ENCODE results near the gene CAMK1D.
"Not testable (repeated sequence)": the region's sequence is repeated elsewhere in the genome, so short reads cannot be mapped to it uniquely, and the experiment has no call there.

Gene CAMK1D

DNA sequence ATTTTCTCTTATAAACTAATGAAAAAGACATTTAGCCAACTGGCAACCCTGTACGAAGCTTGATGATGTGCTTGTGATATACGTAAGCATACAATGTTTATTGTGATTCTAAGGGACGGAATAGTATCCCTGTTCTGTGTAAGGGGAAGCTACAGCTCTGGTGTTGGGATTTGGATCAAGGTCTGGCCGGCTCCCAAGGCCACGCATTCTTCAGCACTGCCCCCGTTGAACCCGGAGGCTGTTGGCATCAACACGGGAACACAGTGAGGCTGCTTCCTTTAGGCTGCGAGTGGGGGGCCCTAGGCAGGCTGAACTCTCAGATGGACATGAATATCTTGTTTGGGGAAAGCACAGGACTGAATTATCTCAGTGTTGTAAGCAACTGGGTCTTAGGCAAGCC is 180.6 kb downstream of the CAMK1D start:
- DNase-seq = no peak

DNA sequence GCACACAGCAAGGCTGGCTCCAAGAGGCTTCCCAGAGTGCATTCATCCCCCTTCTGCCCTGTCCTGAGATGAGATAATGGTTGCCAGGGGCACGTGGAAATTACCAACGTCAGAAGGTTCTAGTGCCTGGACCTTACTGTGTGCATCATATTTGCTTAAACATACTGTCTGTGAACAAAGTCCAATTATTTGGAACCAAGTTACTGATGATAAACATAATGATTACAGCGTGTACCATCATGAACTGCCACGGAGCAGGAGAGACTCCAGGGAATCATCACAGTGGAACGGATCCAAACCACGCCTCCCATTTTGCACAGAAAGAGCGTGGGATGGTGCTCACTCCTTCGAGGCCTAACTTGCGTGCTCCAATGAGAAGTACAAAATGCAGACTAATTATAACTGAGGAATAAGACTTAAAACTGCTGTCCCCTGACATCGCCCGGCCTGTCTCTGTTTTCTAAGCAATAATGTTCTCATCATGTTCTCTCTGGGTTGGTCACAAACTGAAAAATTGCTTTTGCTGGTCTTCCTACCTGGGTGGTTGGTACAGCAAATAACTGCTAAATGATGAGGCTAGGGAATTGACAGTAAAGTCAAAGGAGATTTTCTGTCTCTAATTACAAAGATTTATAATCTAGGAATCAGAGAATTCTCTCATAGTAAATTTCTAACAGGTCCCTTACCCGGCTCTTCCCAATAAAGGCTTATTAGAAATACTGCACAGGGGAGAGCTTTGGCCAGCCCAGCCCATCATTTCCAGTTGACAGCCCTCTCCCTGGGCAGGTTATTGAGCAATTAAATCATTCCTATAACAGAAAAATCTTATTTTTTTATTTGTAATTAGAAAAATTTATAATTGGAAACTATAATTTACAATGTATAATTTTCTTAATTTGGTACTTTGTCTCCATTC is 182.2 kb downstream of the CAMK1D start:
- no peak for DNase-seq

DNA sequence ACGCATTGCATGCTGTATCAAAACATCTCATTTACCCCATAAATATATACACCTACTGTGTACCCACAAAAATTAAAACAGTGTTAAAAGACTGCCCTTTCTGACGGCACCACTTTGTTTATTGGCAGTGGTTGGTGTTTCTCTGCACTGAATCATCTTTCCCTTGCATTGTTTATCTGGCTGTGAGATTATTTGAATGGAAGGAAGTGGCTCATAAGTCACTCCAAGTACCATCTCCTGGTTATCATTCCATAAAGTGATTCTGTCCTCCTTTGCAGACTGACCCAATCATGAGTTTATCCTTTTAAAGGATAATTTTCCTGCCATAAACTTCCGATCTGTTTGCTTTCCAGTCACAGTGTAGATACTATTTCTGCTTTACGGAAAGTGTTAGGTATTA is 183.8 kb downstream of the CAMK1D start:
- no peak for DNase-seq

DNA sequence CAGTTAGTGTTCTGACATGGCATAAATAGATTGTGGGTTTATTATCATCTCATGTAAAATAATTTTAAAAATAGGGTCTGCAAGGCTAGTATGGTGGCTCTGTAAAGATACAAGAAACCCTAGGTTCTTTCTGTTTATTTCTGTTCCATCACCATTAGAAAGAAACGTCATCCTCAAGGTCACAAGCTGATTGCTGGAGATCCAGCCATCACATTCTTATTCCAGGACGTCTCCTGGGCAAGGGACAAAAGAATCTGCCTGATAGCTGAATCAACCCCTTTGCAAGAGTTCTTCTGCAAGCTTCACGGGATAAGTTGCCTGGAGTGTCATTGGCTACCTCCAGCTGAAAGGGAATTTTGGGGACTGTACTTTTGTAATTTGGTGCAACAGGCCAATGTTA is 184.4 kb downstream of the CAMK1D start:
- no peak for DNase-seq

DNA sequence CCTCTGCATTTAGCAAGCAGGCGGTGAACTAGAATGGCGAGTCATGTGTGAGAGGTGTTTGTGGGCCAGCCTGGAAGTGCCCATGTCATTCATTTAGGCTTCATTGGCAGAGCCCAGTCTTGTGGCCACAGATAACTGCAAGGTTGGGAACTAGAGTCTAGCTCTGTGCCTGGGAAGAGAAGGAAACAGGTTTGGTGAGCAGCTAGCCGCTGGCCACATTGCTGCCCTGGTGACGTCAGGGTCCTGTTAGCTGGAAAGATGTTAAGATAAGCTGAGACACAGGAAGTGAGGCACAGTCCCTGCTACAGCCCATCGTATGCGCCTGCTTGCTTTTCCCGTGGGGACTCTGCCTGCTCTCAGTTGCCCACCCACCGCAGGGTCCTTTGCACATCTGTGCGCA is 185.5 kb downstream of the CAMK1D start:
- no peak for DNase-seq

DNA sequence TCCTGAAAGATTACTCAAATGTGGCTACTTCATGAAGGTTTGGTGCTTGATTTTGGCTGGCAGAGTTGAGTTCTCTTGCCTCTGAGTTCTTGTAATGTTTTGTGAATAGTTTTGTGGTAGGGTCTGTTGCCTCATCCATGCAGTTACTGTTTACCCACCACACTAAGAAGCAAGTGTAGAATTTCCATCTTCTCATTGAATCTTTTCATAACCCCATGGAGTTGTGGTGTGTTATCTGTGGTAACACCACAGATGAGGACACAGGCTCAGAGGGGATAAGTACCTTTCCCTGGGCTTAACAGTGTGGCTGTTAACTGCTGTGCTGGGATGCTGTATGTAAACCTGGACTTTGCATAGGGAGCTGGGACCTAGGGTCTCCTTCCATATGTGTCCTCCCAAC is 186.3 kb downstream of the CAMK1D start:
- no peak for DNase-seq

DNA sequence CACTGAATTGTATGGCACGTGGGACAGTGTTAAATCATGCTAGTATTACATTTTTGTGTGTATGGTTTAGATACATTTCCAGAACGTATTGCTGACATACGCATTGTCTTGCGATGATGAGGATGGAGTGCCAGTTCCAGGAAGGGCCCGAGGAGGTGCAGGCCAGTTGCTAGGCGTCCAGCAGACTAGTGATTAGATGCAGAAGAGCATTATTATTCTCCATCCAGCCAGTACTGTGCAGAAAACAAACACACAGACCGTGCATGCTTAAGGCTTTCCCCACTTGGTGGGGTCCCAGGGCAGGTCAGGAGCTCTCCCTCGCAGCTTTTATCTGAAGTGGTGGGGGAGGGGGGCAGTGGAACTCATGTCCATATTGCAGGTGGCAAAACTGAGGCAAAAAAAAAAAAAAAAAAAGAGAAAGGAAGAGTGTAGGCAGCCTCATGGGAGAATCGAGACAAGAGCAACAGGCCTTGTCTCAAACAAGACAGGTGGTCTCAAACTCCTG is 189.2 kb downstream of the CAMK1D start:
- no peak for DNase-seq

DNA sequence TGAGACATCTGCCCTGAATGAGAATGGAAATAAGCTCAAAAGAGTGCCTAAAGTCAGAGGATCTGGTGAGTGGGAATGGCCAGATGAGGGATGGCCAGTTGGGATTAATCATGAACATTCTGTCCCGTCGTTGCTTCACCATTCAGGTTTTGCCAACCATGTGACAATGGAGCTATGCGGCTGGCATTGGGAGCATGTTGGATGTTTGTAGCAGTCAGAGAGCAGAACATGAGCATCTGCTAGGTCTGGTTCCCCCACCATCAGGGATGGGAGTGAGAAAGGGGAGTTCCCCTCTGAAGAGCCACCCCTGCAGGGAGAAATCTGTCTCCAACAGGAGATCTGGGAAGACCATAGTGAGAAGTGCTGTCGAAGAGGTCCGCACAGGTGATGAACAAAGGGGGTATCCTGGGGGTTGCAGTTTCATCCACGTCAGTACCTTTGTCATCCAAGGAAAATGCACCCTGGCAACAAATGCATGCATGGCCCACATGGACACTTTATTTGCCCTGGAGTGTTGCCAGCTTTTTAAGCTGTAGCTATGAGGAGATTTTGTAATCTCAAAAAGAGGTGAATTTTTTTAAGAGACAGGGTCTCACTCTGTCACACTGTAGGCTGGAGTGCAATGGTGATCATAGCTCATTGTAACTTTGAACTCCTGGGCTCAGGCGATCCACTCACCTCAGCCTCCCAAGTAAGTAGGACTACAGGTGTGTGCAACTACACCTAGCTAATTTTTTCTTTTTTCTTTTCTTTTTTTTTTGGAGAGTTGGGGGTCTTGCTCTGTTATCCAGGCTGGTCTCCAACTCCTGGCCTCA is 190.2 kb downstream of the CAMK1D start:
- DNase-seq = no peak

DNA sequence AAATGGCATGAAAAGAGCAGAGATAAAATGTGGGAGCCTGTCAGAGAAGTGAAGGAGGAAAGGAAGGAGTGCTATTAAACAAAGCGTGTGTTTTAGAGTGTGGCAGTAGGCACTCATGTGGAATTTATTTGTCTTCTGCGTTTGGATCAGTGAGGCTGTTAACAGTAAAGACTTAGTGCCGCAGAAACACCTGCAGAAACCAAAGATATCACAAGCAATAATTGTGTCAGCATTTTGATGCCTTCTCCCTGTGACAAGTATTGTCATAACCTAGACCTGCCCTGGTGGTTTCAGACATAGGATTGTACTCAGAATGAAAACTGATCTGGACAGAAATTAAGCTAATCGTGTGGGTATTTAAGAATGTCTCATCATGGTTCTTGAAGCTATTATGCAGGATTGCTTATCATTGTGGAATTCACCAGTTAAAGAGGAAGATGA is 191.0 kb downstream of the CAMK1D start:
- no peak for DNase-seq

DNA sequence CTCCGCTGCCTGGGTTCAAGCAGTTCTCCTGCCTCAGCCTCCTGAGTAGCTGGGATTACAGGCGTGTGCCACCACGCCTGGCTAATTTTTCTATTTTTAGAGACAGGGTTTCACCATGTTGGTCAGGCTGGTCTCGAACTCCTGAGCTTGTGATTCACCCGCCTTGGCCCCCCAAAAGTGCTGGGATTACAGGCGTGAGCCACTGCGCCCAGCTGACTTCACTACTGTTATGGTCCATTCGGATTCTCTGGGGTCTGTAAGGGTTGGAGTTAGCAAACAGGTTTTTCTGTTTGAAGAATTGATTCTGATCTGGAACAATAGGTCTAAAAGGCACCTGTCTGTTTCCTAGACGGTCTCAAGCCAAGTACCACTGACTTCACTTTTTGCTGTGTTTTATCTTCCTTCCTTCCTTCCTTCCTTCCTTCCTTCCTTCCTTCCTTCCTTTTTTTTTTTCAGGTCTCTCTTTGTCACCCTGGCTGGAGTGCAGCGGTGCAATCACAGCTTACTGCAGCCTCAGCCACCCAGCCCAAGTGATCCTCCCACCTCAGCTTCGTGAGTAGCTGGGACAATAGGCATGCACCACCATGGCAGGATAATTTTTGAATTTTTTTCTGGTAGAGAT is 192.2 kb downstream of the CAMK1D start:
- DNase-seq = no peak

DNA sequence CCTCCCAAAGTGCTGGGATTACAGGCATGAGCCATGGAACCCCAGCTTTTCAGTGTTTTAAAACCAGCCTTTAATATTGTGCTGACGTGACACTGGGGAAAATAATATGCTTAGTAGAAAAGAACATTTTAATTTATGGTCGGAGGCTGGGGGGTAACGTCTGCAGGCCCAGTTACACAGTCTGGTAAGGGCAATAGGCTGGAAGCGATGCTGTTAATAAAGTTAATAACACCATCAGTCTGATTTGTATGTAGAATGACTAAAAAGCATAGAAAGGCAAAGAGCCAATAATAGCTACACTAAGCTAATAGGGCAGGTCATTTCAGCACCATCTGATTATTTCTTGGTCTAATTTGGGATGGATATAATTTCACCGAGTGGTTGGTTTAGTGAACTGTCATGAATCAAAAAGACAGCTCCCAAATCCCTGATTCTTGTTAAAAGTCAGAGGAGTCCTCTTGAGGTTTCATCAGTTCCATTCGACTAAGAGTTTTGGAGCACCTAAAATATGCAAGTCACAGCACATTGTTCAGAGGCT is 192.9 kb downstream of the CAMK1D start:
- no peak for DNase-seq

DNA sequence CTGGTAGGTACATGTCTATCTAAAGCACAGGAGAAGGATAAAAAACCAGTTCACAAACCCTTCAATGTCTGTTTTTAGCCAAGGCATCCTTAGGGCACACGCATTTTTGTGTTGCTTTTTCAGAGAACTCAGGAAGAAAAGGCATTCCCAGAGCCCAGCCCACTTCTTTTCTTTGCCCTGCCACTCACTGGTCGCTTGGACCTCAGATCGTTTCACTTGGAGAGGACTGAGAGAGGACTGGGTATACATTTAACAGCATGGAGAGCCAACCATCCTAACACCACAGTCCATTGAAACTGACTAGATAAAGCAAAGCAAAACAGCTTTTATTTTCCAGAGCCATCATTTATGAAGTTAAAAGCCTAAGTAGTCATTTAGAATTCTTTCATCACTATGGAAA is 194.2 kb downstream of the CAMK1D start:
- no peak for DNase-seq

DNA sequence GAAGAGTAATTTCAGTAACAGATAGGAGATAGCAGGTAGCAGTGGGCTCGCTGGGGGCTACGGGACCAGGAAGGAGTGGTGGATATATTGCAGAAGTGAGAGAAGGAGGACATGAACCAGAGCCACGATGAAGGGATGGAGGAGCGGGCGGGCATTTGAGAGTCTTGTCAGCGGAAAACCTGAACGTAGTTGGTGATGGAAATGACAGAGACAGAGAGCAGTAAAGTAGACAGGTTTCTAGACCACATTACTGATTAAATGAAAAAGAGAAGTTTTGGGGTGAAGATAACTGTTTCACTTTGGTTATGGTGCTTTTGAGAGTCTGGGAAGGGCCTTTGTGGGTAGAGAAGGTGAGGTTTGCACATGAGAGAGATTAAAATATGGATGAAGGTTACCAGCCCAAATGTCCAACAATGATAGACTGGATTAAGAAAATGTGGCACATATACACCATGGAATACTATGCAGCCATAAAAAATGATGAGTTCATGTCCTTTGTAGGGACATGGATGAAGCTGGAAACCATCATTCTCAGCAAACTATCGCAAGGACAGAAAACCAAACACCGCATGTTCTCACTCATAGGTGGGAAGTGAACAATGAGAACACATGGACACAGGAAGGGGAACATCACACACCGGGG is 196.9 kb downstream of the CAMK1D start:
- DNase-seq = not testable (repeated sequence)

DNA sequence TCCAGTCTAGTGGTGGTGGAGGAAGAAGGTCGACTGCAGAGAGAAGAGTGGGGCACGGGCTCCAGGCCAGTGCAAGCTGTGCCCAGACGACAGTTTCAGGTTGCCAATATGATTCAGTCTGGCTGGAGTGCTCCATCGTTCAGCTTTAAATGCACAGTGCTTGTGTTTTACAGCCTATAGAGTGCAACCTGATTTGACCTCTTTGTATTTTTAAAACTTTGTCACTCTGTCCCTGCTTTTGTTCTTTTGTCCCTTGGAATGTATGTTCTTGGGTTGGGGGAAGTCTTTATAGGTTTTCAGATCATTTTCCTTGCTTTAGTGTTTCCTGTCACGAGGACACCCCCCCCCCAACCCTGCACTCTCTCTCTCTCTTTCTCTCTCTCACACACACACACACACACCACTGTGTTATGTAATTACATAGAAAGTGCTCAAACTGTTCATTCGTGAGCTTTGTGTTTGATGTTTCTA is 198.0 kb downstream of the CAMK1D start:
- peak in 1 of 4 experiments; percentile 8 for DNase-seq

DNA sequence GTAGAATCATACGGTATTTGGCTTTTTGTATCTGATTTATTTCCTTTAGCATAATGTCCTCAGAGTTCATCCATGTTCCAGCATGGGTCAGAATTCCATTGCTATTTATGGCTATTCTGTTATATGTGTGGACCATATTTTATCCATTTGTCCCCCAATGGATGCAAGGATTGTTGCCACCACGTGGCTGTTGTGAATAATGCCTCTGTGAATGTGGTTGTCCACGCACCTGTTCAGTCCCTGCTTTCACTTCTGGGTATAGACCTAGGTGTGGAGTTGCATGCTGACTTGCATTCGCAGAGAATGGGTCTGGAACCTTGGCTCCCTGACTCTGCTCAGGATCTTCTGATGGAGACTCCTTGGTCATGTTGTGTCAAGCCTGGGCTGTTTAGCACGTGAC is 199.9 kb downstream of the CAMK1D start:
- DNase-seq = no peak

DNA sequence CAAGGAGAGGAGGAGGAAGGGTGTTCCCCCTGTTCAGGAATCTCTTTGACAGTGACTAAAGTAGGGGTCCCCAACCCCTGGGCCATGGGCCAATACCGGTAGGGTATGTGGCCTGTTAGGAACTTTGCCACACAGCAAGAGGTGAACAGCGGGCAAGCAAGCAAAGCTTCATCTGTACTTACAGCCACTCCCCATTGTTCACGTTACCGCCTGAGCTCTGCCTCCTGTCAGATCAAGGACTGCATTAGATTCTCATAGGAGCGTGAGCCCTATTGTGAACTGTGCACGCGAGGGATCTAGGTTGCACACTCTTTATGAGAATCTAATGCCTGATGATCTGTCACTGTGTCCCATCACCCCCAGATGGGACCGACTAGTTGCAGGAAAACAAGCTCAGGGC is 201.6 kb downstream of the CAMK1D start:
- DNase-seq = no peak

DNA sequence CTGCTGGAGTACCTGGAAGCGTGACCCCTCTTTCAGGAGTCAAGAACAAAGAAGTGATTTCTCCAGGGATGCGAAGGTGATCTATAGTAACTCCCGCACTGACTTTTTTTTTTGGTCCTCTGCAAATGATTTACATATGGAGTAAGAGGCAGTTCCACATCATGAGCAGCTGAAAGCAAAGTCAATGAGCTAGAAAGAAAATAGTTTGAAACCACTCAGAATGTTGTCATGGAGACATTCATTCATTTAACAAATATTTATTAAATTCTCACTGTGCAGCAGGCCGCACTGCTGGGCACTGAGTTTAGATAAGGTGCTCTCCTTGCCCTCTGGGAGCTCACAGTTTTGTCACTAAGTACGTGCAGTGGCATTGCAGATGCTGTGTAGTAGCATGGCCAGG is 206.7 kb downstream of the CAMK1D start:
- DNase-seq = no peak

DNA sequence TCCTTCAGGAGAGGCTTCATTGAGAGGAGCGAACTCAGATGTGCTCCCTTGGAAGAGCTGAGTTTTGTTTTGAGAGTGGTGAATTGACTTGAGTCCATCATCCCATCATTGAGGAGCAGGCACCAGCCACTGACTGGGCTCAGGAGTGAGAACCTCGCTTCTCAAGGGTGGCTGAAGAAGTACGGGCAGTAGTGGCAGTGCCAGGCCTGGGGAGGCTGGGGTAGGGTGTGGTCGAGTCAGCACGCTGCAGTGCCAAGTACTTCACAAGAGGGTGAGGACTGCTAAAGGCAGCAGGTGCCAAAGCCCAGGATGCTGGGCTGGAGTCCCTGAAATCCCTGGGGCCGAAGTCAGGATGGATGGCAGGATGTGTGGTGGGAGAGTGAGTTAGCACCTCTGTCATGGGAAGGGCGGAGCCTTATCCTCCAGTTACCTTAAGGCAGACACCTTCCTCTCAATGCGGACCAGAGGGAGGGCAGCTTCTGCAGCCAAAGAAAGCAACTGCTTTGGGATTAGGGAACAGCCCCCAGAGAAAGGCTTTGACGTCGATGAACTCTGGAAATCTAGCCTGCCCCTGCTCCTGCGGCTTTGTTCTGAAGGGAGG is 210.3 kb downstream of the CAMK1D start:
- no peak for DNase-seq

DNA sequence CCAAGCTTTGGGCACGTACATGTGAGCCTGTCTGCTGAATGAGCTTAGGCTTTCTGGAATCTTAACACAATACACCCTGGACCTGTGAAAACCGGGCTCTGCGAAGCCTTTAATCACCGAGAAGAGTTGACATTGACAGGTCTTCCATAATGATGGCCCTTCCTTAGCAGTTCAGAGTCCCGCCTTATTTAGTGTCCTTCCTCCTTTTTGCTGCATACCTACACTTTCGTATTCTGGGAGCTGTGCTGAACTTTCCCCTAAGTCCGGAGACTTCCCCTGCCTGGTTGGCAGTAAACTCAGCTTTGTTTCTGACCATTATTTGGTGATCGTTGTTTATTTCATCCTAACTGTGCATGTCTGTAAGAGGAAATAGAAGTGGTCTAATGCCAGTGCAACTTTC is 212.0 kb downstream of the CAMK1D start:
- DNase-seq = no peak

DNA sequence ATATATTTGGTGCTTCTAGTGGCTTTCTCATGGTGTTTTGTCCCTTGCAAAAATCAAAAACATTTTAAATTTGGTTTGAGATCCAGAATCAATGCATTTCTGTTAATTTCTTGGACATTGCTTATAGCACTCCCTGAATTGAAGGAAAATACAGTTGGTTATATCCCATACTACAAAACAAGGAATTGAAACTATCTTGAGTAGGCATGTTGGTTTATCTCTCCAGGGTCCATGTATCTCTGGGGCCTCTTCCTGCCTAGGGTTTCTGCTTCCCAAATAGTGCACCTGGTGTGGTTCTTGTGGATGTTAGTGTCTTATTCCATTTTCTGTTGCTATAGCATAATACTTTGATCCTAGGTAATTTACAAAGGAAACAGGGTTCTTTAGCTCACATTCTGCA is 212.4 kb downstream of the CAMK1D start:
- no peak for DNase-seq

DNA sequence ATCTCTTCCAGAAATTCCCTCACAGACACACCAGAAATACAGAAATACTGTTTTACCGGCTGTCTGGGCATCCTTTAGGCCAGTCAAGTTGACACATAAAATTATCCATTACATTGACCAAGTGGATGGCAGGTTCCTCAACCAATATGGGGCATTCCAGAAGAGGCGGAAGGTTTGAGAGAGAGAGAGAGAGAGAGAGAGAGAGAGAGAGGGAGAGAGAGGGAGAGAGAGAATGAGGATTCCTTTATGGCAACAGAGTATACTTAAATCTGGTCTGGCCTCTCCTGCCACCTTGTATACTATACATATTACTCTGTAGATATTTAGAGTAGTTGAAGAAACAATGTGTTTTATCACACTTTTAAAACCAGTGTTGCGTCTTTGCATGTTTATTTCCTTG is 214.1 kb downstream of the CAMK1D start:
- no peak for DNase-seq

DNA sequence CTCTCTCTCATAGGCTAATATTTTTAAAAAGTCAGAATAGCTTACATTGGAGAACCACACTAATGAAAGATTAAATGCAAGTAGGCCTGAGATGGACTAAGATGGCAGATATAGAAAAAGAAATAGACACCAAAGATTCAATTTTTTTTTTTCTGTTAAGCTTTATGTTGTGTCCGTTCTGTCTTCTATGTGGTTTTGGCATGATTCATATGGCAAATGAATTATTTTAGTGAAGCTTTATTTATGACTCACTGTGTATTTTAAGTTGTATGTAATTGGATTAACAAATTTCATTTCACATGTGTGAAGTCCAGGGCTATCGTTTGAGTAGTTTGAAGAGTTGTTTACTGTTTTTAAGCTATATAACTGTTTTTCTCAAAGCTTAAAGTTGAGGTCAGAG is 214.8 kb downstream of the CAMK1D start:
- no peak for DNase-seq

Measured in activated naive CD4-positive, alpha-beta T cell (primary cell).